Endothelial cell of umbilical vein (primary cell): ENCODE results near the gene SLC6A1. TPM values are rescaled to one million over a fixed set of nuclear protein-coding genes. Genes with fewer than 3 reads are reported as not detected.

ENCODE experiments used
- BruUV-seq: library from RNA; stranded (reverse); fragments of 400-500 nt; replicated peaks from 2 replicates; lab custom pipeline; 2021; lab: Mats Ljungman, UMichigan
- CTCF ChIA-PET: fragments of 300-600, 350-600 bp; sonication (Branson Sonifier 250); formaldehyde crosslinking; loops from one replicate; lab custom pipeline; 2021; ENCODE audit warnings: antibody characterized with exemption, inconsistent platforms; lab: Charles Lee
- POLR2A ChIA-PET: fragments of 300-600, 350-600 bp; sonication (Branson Sonifier 250); formaldehyde crosslinking; loops from one replicate; lab custom pipeline; 2021; ENCODE audit warnings: antibody characterized with exemption, inconsistent platforms; lab: Charles Lee
- DNase-seq: peaks from one replicate; pipeline ENCODE4 v3.0.0-alpha.2; 2011; ENCODE audit warnings: low read depth, low spot score
- FAIRE-seq: peaks from 2 replicates; lab custom pipeline; 2011; peaks lifted over from hg19 to GRCh38; lab: Jason Lieb, UNC
- H2AFZ ChIP-seq: 2 replicates; pipeline ENCODE4 v1.6.0; 2012; ENCODE audit warnings: low read depth, low read length, control low read depth, inconsistent platforms
- H3K27ac ChIP-seq: 2 replicates; pipeline ENCODE4 v1.5.1; 2011; ENCODE audit warnings: low read depth, mild to moderate bottlenecking, control low read depth, low read length, moderate library complexity; ENCODE audit not compliant: insufficient read depth
- H3K27me3 ChIP-seq, 2 experiments: 2 replicates each; pipeline versions ENCODE4 v1.6.0 to v1.6.1; 2011; ENCODE audit warnings: low read length in 2 of 2, mixed read lengths in 1 of 2; ENCODE audit not compliant: control insufficient read depth in 2 of 2, insufficient read depth in 2 of 2
- H3K36me3 ChIP-seq, 2 experiments: 2 replicates in 1 of 2; 3 replicates in 1 of 2; pipeline ENCODE4 v1.5.1; 2011; ENCODE audit warnings: low read length in 2 of 2, mild to moderate bottlenecking in 1 of 2, moderate library complexity in 1 of 2; ENCODE audit not compliant: control insufficient read depth in 2 of 2, insufficient read depth in 2 of 2; ENCODE audit errors: extremely low read depth in 1 of 2
- H3K4me1 ChIP-seq: 3 replicates; pipeline ENCODE4 v1.5.1; 2011; ENCODE audit warnings: mild to moderate bottlenecking, low read length; ENCODE audit not compliant: control insufficient read depth, insufficient read depth; ENCODE audit errors: extremely low read depth
- H3K4me2 ChIP-seq: 2 replicates; pipeline ENCODE4 v1.6.1; 2011; ENCODE audit warnings: low read length, control low read depth, mixed read lengths; ENCODE audit not compliant: insufficient read depth
- H3K4me3 ChIP-seq, 3 experiments: fragments of 200-600 bp in 1 of 3; sonication (generic), shearing (Covaris generic) in 1 of 3; replicated peaks in 1 of 3; 2 replicates each; pipeline ENCODE4 v1.5.1; 2011 to 2016; ENCODE audit warnings: control low read depth in 3 of 3, low read length in 3 of 3, mild to moderate bottlenecking in 2 of 3, inconsistent platforms in 1 of 3, low read depth in 1 of 3, moderate library complexity in 1 of 3; ENCODE audit not compliant: insufficient read depth in 1 of 3
- H3K79me2 ChIP-seq: 2 replicates; pipeline ENCODE4 v1.6.0; 2012; ENCODE audit warnings: low read length, inconsistent platforms; ENCODE audit not compliant: control insufficient read depth, insufficient read depth
- H3K9ac ChIP-seq: replicated peaks from 2 replicates; pipeline ENCODE3; 2011; ENCODE audit warnings: low read length, control low read depth; ENCODE audit not compliant: insufficient read depth; ENCODE audit errors: extremely low read depth
- H3K9me1 ChIP-seq: replicated peaks from 3 replicates; pipeline ENCODE4 v1.6.0; 2011; ENCODE audit warnings: mild to moderate bottlenecking, low read length; ENCODE audit not compliant: control insufficient read depth, insufficient read depth; ENCODE audit errors: extremely low read depth
- H3K9me3 ChIP-seq: replicated peaks from 2 replicates; pipeline ENCODE4 v1.5.1; 2012; ENCODE audit warnings: low read length, inconsistent platforms; ENCODE audit not compliant: control insufficient read depth, insufficient read depth
- H4K20me1 ChIP-seq: replicated peaks from 2 replicates; pipeline ENCODE3; 2011; ENCODE audit warnings: mild to moderate bottlenecking, low read length; ENCODE audit not compliant: control insufficient read depth, insufficient read depth; ENCODE audit errors: extremely low read depth
- CTCF ChIP-seq, 2 donors: IDR thresholded peaks; 1 replicate in 1 of 2; 2 replicates in 1 of 2; pipeline ENCODE4 v1.5.1; 2011; ENCODE audit warnings: low read length in 2 of 2, mild to moderate bottlenecking in 2 of 2, moderate library complexity in 2 of 2, control low read depth in 1 of 2, inconsistent platforms in 1 of 2, low read depth in 1 of 2; ENCODE audit not compliant: insufficient read depth in 1 of 2; ENCODE audit errors: extremely low read depth in 1 of 2
- EZH2 ChIP-seq: IDR thresholded peaks from 2 replicates; pipeline ENCODE4 v1.6.1; 2012; ENCODE audit warnings: borderline replicate concordance, low read depth, mild to moderate bottlenecking, moderate library complexity, low read length, inconsistent platforms; ENCODE audit not compliant: severe bottlenecking
- GATA2 ChIP-seq: IDR thresholded peaks from 2 replicates; pipeline ENCODE4 v1.7.0; 2011; ENCODE audit warnings: low read depth, mild to moderate bottlenecking, moderate library complexity, mixed read lengths, low read length; ENCODE audit not compliant: insufficient read length, insufficient read depth
- JUN ChIP-seq: IDR thresholded peaks from 2 replicates; pipeline ENCODE4 v1.6.1; 2011; ENCODE audit warnings: borderline replicate concordance, low read depth; ENCODE audit not compliant: insufficient read length, insufficient read depth
- MAX ChIP-seq: IDR thresholded peaks from 2 replicates; pipeline ENCODE4 v1.6.1; 2011; ENCODE audit not compliant: insufficient read depth, insufficient read length
- POLR2A ChIP-seq: IDR thresholded peaks from 2 replicates; pipeline ENCODE4 v1.6.1; 2012; ENCODE audit warnings: low read depth, mild to moderate bottlenecking, control low read depth, low read length
- POLR2AphosphoS5 ChIP-seq: IDR thresholded peaks from 2 replicates; pipeline ENCODE4 v1.6.1; 2012; ENCODE audit warnings: low read depth, mild to moderate bottlenecking, control low read depth, low read length, moderate library complexity; ENCODE audit not compliant: insufficient read depth
- dilution Hi-C: fragments of 300-500 bp; cut with MboI; formaldehyde crosslinking; loops from one replicate; pipeline ENCODE4 v1.15.0; 2019; ENCODE audit warnings: low sequenced_read_pairs; ENCODE audit not compliant: extremely low pct_ligation_motif_present
- intact Hi-C: fragments of 100-400 bp; cut with micrococcal nuclease; formaldehyde crosslinking; loops from one replicate; pipeline ENCODE4 v1.10.0; 2022
- polyA plus RNA-seq, 4 experiments: library from polyadenylated mRNA; depleted of rRNA in 3 of 4; stranded (reverse) in 3 of 4; unstranded in 1 of 4; fragments of >200 nt; gene quantifications; 2 replicates each; pipeline versions ENCODE4 v1.2.1 to v1.2.3, GENCODE V29; 2011 to 2012; ENCODE audit warnings: missing spikeins in 1 of 4
- total RNA-seq: library from RNA; stranded (reverse); gene quantifications from 2 replicates; pipeline ENCODE4 v1.2.3, GENCODE V29; 2021

The SLC6A1 gene
- total and polyA plus RNA-seq, 2 donors (not counting 3 experiments of a cell fraction or from before 2014, with no cell fraction given): not detected

GRCh38 chr3:11080492-11080891 is 87.9 kb downstream of the SLC6A1 start:
- TF ChIP-seq POLR2A (no peak), CTCF (IDR thresholded peaks at IDR 0.05; ENCODE audit: extremely low read depth in 1 of 2, insufficient read depth in 1 of 2, low read depth in 1 of 2, low read length in 2 of 2) (no peak), EZH2 (no peak), JUN (no peak), GATA2 (no peak), POLR2AphosphoS5 (no peak), MAX (no peak)
- POLR2A ChIA-PET: no interaction called here
- intact Hi-C loops: no loop called here
- Histone ChIP-seq H3K9me3 (no peaks in the 10 kb centered on the region), H3K4me2 (no peak overlapping the region), H4K20me1 (no peaks in the 10 kb centered on the region), H3K9ac (no peak overlapping the region), H3K27ac (no peak overlapping the region), H3K27me3 (peaks cover 2 to 3% of the 10 kb centered on the region in 2 experiments), H3K4me1 (no peaks in the 10 kb centered on the region), H2AFZ (no peak overlapping the region), H3K9me1 (no peaks in the 10 kb centered on the region), H3K36me3 (no peaks in the 10 kb centered on the region), H3K4me3 (no peak overlapping the region), H3K79me2 (no peaks in the 10 kb centered on the region)
- DNase-seq: no peak
- BruUV-seq: no TSS peak
- dilution Hi-C loops: no loop called here
- no peak for FAIRE-seq
- CTCF ChIA-PET: no interaction called here
